A549 (cell line): ENCODE measurements around the gene SLC20A1. TPM values are rescaled to one million over a fixed set of nuclear protein-coding genes. Genes with fewer than 3 reads are reported as not detected.
A peak's percentile ranks its signal among the peaks of the same experiment; 100 is the strongest.

Experiments used
- ATAC-seq, 2 experiments: fragments of 200-7000 bp in 1 of 2; fragments of >200 bp in 1 of 2; cut with Nextera tagmentation in 1 of 2; cut with Tn5 transposase in 1 of 2; 3 replicates each; pipeline versions ENCODE4 v1.8.0 to v1.9.1; 2018 to 2020; ENCODE audit warnings: mild to moderate bottlenecking in 1 of 2, moderate library complexity in 1 of 2
- CTCF ChIA-PET: fragments of 300-600 bp; sonication (Branson Sonifier 250); formaldehyde crosslinking; extraction: SDS; loops from one replicate; lab custom pipeline; 2021; ENCODE audit warnings: antibody characterized with exemption, inconsistent platforms; lab: Yijun Ruan, JAX
- POLR2A ChIA-PET: fragments of 350-600 bp; formaldehyde crosslinking; extraction: SDS; loops from one replicate; lab custom pipeline; 2021; ENCODE audit warnings: antibody characterized with exemption, inconsistent platforms; lab: Yijun Ruan, JAX
- DNase-seq, 2 experiments: peaks; one replicate each; pipeline versions ENCODE4 v3.0.0 to v3.0.0-alpha.2; 2011 to 2016; ENCODE audit warnings: low read depth in 1 of 2, low spot score in 1 of 2
- FAIRE-seq: peaks from 2 replicates; lab custom pipeline; 2011; peaks lifted over from hg19 to GRCh38; lab: Jason Lieb, UNC
- H3K27ac ChIP-seq, 2 experiments: fragments of >200 bp; sonication (Bioruptor Twin); formaldehyde crosslinking; 3 replicates each; pipeline ENCODE4 v1.5.1; 2016 to 2017
- H3K4me1 ChIP-seq: fragments of >200 bp; sonication (Bioruptor Twin); formaldehyde crosslinking; 3 replicates; pipeline ENCODE4 v1.6.1; 2016
- H3K4me2 ChIP-seq: fragments of >200 bp; sonication (Bioruptor Twin); formaldehyde crosslinking; 3 replicates; pipeline ENCODE4 v1.6.1; 2016
- H3K4me3 ChIP-seq: fragments of >200 bp; sonication (Bioruptor Twin); formaldehyde crosslinking; 3 replicates; pipeline ENCODE4 v1.5.1; 2016
- H3K9me3 ChIP-seq: fragments of >200 bp; sonication (Bioruptor Twin); formaldehyde crosslinking; 3 replicates; pipeline ENCODE4 v1.6.1; 2016
- BHLHE40 ChIP-seq: IDR thresholded peaks from 2 replicates; pipeline ENCODE4 v1.6.1; 2012; ENCODE audit warnings: low read depth, low read length, inconsistent platforms
- CEBPB ChIP-seq, 2 experiments: fragments of >200 bp in 1 of 2; sonication (Bioruptor Twin) in 1 of 2; formaldehyde crosslinking in 1 of 2; IDR thresholded peaks; 2 replicates each; pipeline ENCODE4 v1.6.1; 2012 to 2016
- EHMT2 ChIP-seq: fragments of 200-600 bp; sonication (generic); IDR thresholded peaks from 2 replicates; pipeline ENCODE4 v1.6.1; 2016; ENCODE audit warnings: antibody characterized with exemption, low read depth, mild to moderate bottlenecking, moderate library complexity
- FOSL2 ChIP-seq, 2 experiments: fragments of 450-650 bp in 1 of 2; fragments of >200 bp in 1 of 2; sonication (Bioruptor Twin) in 1 of 2; formaldehyde crosslinking; IDR thresholded peaks; 2 replicates each; pipeline versions ENCODE4 v1.5.0 to v1.6.1; 2016 to 2020; ENCODE audit warnings: mild to moderate bottlenecking in 1 of 2, moderate library complexity in 1 of 2
- HOXB13 ChIP-seq: fragments of 250-450 bp; sonication (Bioruptor Pico); IDR thresholded peaks from 2 replicates; pipeline ENCODE4 v1.5.0; 2020; ENCODE audit warnings: low read depth, mild to moderate bottlenecking, moderate library complexity
- HOXB5 ChIP-seq: fragments of 250-450 bp; sonication (Bioruptor Pico); IDR thresholded peaks from 2 replicates; pipeline ENCODE4 v1.5.0; 2020; ENCODE audit warnings: mild to moderate bottlenecking, moderate library complexity
- MAZ ChIP-seq: fragments of 150-350 bp; IDR thresholded peaks from 2 replicates; pipeline ENCODE4 v1.6.1; 2014; ENCODE audit warnings: antibody characterized with exemption, low read depth, low read length, borderline replicate concordance
- MYC ChIP-seq: IDR thresholded peaks from 2 replicates; pipeline ENCODE4 v1.6.1; 2012; ENCODE audit warnings: mild to moderate bottlenecking, inconsistent platforms, low read length, improper control_type of control experiment, borderline replicate concordance
- NFE2L2 ChIP-seq: fragments of 150-350 bp; conservative IDR thresholded peaks from 2 replicates; pipeline ENCODE4 v1.6.1; 2014; ENCODE audit warnings: low read length
- PHF8 ChIP-seq: fragments of 200-600 bp; sonication (generic); IDR thresholded peaks from 2 replicates; pipeline ENCODE4 v1.6.1; 2016; ENCODE audit warnings: low read depth, mild to moderate bottlenecking, antibody characterized with exemption, moderate library complexity, borderline replicate concordance
- POLR2A ChIP-seq: IDR thresholded peaks from 2 replicates; pipeline ENCODE4 v1.6.1; 2012; ENCODE audit warnings: mild to moderate bottlenecking, low read length
- SMC3 ChIP-seq: fragments of >200 bp; sonication (Bioruptor Twin); formaldehyde crosslinking; IDR thresholded peaks from 3 replicates; pipeline ENCODE4 v1.6.1; 2018; ENCODE audit warnings: inconsistent platforms
- TP53 ChIP-seq: fragments of 250-450 bp; sonication (Bioruptor Pico); IDR thresholded peaks from 2 replicates; pipeline ENCODE4 v1.5.0; 2021; ENCODE audit warnings: mild to moderate bottlenecking, moderate library complexity
- ZNF302 ChIP-seq: fragments of 250-450 bp; sonication (Bioruptor Pico); IDR thresholded peaks from 2 replicates; pipeline ENCODE4 v1.9.0; 2021; ENCODE audit warnings: inconsistent platforms, mild to moderate bottlenecking, moderate library complexity
- WGBS: methylation state at CpG from one replicate; pipeline ENCODE4 v1.1.6; 2017; ENCODE audit errors: missing lambda C conversion rate; 5-methylcytosine and 5-hydroxymethylcytosine counted together
- polyA plus RNA-seq, 4 experiments: library from polyadenylated mRNA; depleted of rRNA in 3 of 4; stranded (reverse); fragments of >200 nt; fragmentation: RNase III in 1 of 4; extraction: RNeasy Plus Mini Kit Qiagen cat#74134 plus additional on column Dnase treatment in 1 of 4; gene quantifications; 2 replicates in 3 of 4; 3 replicates in 1 of 4; pipeline ENCODE4 v1.2.3, GENCODE V29; 2011 to 2017
- TF ChIP-seq, protein P1 (sequence below): fragments of 450-650 bp; IDR thresholded peaks from 2 replicates; pipeline ENCODE4 v1.6.1; 2014; ENCODE audit warnings: antibody characterized with exemption
- TF ChIP-seq, protein P2 (sequence below): fragments of 200-600 bp; sonication (generic); IDR thresholded peaks from 2 replicates; pipeline ENCODE4 v1.6.1; 2016; ENCODE audit warnings: antibody characterized with exemption, mild to moderate bottlenecking, moderate library complexity

Gene SLC20A1
- polyA plus RNA-seq, 2 of the 4 experiments (the other 2 are of a cell fraction): 83.6 to 86.8 TPM

DNA sequence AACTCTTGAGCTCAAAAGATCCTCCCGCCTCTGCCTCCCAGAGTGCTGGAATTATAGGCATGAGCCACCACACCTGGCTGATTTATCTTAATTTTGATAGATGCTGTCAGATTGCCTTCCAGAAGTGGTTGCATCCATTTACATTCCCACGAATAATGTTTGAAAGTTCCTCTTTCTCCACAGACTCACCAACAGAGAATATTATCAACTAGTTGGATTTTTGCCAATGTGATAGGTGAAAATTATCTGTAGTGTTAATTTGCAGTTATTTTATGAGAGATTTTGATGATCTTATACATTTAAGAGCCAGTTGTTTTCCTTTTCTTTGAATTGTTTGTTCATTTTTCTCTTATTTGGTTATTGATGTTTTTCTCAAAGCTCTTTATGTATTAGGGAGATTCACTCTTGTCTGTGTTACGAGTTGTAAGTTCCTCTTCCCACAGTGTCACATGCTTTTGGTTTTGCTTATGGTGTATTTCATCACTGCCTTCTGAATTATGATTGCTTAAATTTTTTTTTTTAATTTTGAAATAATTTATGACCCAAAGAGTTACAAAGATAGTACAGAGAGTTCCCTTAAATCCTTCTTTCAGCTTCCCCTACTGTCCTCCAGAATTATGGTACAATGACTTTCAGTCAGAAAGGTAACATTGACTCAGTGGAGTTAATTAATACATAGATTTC, 54.4 kb downstream of the SLC20A1 start:
- 68% methylated on average over 3 of the region's 3 CpGs for WGBS
- no peaks in the 10 kb centered on the region for H3K4me1 ChIP-seq
- DNase-seq (no peak), FAIRE-seq (no peak), ATAC-seq (no peak)
- ChIA-PET POLR2A (no interaction called here), CTCF (interaction anchor here (1.0 to 3.7 kb wide), 5 partner anchors 10 to 100 kb away, joined by 3 to 23 read pairs (median 4); no protein-coding TSS in a partner anchor)
- no peak overlapping the region for H3K27ac ChIP-seq
- H3K4me3 ChIP-seq: no peak overlapping the region
- H3K4me2 ChIP-seq: no peak overlapping the region
- H3K9me3 ChIP-seq: no peaks in the 10 kb centered on the region
- TF ChIP-seq POLR2A: no peak
- TF ChIP-seq BHLHE40: no peak

DNA sequence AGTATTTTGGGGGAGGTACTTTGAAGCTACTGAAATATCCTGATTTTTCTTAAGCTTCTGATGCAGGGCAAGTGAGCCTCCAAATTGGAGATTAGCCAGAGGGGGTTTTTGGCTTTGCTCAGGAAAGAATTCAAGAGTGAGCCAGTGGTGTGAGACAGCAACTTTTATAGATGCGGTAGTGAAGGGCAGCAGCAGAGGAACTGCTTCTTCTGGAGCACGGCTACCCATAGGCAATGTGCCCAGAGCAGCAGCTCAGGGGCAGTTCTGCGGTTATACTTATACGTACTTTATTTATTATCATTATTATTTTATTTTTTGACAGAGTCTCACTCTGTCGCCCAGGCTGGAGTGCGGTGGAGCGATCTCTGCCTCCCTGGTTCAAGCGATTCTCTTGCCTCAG, 55.3 kb downstream of the SLC20A1 start:
- Histone ChIP-seq H3K9me3 (no peaks in the 10 kb centered on the region), H3K4me2 (no peak overlapping the region), H3K4me3 (no peak overlapping the region), H3K27ac (peak overlapping the region in 1 of 2 experiments; percentile 14; a peak in 1 of 6 replicates), H3K4me1 (no peaks in the 10 kb centered on the region)
- no peak for DNase-seq
- TF ChIP-seq MAZ (no peak), PHF8 (no peak), POLR2A (no peak), HOXB5 (CRISPR knock-in tag) (no peak)
- TF ChIP-seq, protein P1, sequence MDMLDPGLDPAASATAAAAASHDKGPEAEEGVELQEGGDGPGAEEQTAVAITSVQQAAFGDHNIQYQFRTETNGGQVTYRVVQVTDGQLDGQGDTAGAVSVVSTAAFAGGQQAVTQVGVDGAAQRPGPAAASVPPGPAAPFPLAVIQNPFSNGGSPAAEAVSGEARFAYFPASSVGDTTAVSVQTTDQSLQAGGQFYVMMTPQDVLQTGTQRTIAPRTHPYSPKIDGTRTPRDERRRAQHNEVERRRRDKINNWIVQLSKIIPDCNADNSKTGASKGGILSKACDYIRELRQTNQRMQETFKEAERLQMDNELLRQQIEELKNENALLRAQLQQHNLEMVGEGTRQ: no peak
- WGBS: 95% methylated on average over 8 of the region's 8 CpGs
- ChIA-PET POLR2A (no interaction called here), CTCF (interaction anchor here (0.6 to 3.7 kb wide), 6 partner anchors 9 to 74 kb away, joined by 3 to 23 read pairs (median 4); no protein-coding TSS in a partner anchor)
- no peak for ATAC-seq
- FAIRE-seq: no peak

DNA sequence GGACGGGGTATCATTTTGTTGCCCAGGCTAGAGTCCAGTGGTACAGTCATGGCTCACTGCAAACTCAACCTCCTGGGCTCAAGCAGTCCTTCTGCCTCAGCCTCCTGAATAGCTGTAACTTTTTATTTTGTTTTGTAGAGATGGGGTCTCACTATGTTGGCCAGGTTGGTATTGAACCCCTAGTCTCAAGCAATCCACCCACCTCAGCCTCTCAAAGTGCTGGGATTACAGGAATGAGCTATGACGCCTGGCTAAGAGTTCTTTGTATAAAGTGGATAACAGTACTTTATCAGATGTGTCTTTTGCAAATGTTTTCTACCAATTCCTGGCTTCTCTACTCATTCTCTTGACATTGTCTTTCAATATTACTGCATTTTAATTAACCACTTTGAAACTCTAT, 57.9 kb downstream of the SLC20A1 start:
- FAIRE-seq (no peak), DNase-seq (no peak), ATAC-seq (no peak)
- no peak overlapping the region for H3K4me3 ChIP-seq
- ChIA-PET POLR2A (no interaction called here), CTCF (interaction anchor here (1.2 to 2.5 kb wide), 3 partner anchors 22 to 104 kb away, joined by 3 to 11 read pairs (median 3); no protein-coding TSS in a partner anchor)
- no peak overlapping the region for H3K27ac ChIP-seq
- TF ChIP-seq NFE2L2: no peak
- TF ChIP-seq ZNF302: no peak
- TF ChIP-seq CEBPB (IDR thresholded peaks at IDR 0.05): no peak
- TF ChIP-seq, protein P2, sequence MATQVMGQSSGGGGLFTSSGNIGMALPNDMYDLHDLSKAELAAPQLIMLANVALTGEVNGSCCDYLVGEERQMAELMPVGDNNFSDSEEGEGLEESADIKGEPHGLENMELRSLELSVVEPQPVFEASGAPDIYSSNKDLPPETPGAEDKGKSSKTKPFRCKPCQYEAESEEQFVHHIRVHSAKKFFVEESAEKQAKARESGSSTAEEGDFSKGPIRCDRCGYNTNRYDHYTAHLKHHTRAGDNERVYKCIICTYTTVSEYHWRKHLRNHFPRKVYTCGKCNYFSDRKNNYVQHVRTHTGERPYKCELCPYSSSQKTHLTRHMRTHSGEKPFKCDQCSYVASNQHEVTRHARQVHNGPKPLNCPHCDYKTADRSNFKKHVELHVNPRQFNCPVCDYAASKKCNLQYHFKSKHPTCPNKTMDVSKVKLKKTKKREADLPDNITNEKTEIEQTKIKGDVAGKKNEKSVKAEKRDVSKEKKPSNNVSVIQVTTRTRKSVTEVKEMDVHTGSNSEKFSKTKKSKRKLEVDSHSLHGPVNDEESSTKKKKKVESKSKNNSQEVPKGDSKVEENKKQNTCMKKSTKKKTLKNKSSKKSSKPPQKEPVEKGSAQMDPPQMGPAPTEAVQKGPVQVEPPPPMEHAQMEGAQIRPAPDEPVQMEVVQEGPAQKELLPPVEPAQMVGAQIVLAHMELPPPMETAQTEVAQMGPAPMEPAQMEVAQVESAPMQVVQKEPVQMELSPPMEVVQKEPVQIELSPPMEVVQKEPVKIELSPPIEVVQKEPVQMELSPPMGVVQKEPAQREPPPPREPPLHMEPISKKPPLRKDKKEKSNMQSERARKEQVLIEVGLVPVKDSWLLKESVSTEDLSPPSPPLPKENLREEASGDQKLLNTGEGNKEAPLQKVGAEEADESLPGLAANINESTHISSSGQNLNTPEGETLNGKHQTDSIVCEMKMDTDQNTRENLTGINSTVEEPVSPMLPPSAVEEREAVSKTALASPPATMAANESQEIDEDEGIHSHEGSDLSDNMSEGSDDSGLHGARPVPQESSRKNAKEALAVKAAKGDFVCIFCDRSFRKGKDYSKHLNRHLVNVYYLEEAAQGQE: no peak
- TF ChIP-seq FOSL2 (IDR thresholded peaks at IDR 0.05): no peak
- TF ChIP-seq FOSL2 (CRISPR knock-in tag; IDR thresholded peaks at IDR 0.05): no peak
- TF ChIP-seq MYC: no peak
- no peak for TF ChIP-seq EHMT2
- TF ChIP-seq BHLHE40: no peak
- TF ChIP-seq TP53: no peak
- H3K4me1 ChIP-seq: no peaks in the 10 kb centered on the region
- H3K9me3 ChIP-seq: no peaks in the 10 kb centered on the region
- 36% methylated on average over 2 of the region's 2 CpGs for WGBS
- H3K4me2 ChIP-seq: no peak overlapping the region

DNA sequence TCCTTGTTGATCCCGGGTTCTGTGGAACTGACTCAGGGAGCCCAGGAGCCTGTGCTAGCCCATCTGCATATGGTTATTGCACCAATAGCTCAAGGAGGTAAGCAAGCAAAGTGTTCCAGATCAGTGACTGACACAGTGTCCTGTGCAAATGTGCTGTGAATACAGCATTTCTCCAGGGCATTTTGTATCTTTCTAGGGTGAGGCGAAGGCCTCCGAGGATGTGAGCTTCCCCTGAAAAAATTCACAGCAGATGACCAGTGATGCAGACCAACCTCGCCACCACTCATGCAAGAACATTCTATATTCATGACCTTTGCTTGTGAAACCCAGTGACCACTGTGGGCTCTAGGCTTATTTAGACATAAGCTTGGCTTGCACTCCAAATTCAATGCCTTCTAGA, 59.8 kb downstream of the SLC20A1 start:
- WGBS: 92% methylated on average over 4 of the region's 4 CpGs

More for the DNA sequence above, 59.8 kb downstream of the SLC20A1 start:
- ATAC-seq: no peak
- H3K27ac ChIP-seq: no peak overlapping the region
- no peak for DNase-seq
- ChIA-PET CTCF (interaction anchor here (0.8 to 5.6 kb wide), 7 partner anchors 9 to 105 kb away, joined by 3 to 55 read pairs (median 3); no protein-coding TSS in a partner anchor), POLR2A (no interaction called here)
- TF ChIP-seq SMC3 (no peak), HOXB13 (no peak)
- H3K4me2 ChIP-seq: no peak overlapping the region
- no peak overlapping the region for H3K4me3 ChIP-seq
- H3K9me3 ChIP-seq: no peaks in the 10 kb centered on the region
- no peaks in the 10 kb centered on the region for H3K4me1 ChIP-seq
- FAIRE-seq: no peak
